Kidney (tissue), 14 donors: ENCODE measurements around the gene L3HYPDH. TPM values are rescaled to one million over a fixed set of nuclear protein-coding genes. Genes with fewer than 3 reads are reported as not detected.

Experiments used
- DNase-seq, 5 donors: peaks; one replicate each; pipeline ENCODE4 v3.0.0-alpha.2; 2013 to 2020
- FAIRE-seq: peaks from 2 replicates; lab custom pipeline; 2012; peaks lifted over from hg19 to GRCh38; lab: Jason Lieb, UNC
- H3K27ac ChIP-seq, 2 donors: one replicate each; pipeline ENCODE4 v1.7.0; 2013; ENCODE audit warnings: low read depth in 2 of 2, low read length in 2 of 2, inconsistent platforms in 1 of 2
- H3K27me3 ChIP-seq: one replicate; pipeline ENCODE4 v1.7.1; 2013; ENCODE audit warnings: low read length, inconsistent platforms; ENCODE audit not compliant: control insufficient read depth, insufficient read depth
- H3K36me3 ChIP-seq, 3 donors: one replicate each; pipeline versions ENCODE4 v1.7.0 to v1.7.1; 2013; ENCODE audit warnings: low read length in 3 of 3, control low read depth in 1 of 3, inconsistent platforms in 1 of 3; ENCODE audit not compliant: insufficient read depth in 3 of 3, control insufficient read depth in 2 of 3
- H3K4me1 ChIP-seq, 3 donors: one replicate each; pipeline versions ENCODE4 v1.7.0 to v1.7.1; 2013; ENCODE audit warnings: low read length in 3 of 3, inconsistent platforms in 1 of 3, low read depth in 1 of 3; ENCODE audit not compliant: control insufficient read depth in 2 of 3, insufficient read depth in 2 of 3
- H3K4me3 ChIP-seq, 3 donors: one replicate each; pipeline versions ENCODE4 v1.7.0 to v1.8.1; 2013; ENCODE audit warnings: low read length in 3 of 3, control low read depth in 1 of 3, inconsistent platforms in 1 of 3
- H3K9ac ChIP-seq, 3 donors: one replicate each; pipeline versions ENCODE4 v1.7.0 to v1.7.1; 2013; ENCODE audit warnings: low read length in 3 of 3, control low read depth in 1 of 3, inconsistent platforms in 1 of 3
- H3K9me3 ChIP-seq, 3 donors: one replicate each; pipeline versions ENCODE4 v1.7.0 to v1.7.1; 2013; ENCODE audit warnings: low read length in 3 of 3, control low read depth in 1 of 3, inconsistent platforms in 1 of 3; ENCODE audit not compliant: control insufficient read depth in 2 of 3, insufficient read depth in 1 of 3
- CTCF ChIP-seq: IDR thresholded peaks from 3 replicates; pipeline ENCODE4 v1.5.1; 2012; ENCODE audit warnings: mild to moderate bottlenecking, moderate library complexity, borderline replicate concordance; ENCODE audit not compliant: insufficient read depth; ENCODE audit errors: extremely low read depth
- intact Hi-C: fragments of 100-400 bp; cut with DNase I; formaldehyde crosslinking; loops from one replicate; pipeline ENCODE4 v1.11.1; 2022
- polyA plus RNA-seq: library from polyadenylated mRNA; stranded (reverse); fragments of 350-450 nt; fragmentation: Illumina TruSeq; extraction: RNeasy Lipid Tissue Mini Kit (QIAGEN cat#74804); gene quantifications from one replicate; pipeline ENCODE4 v1.2.3, GENCODE V29; 2014; ENCODE audit warnings: low read depth, low replicate concordance; ENCODE audit not compliant: insufficient read depth
- total RNA-seq: library from RNA; stranded (reverse); fragmentation: NEBNext Ultra II Directional; extraction: Animal tissue kit (Norgen Biotek cat#: 25700); gene quantifications from one replicate; pipeline ENCODE4 v1.2.1, GENCODE V29; 2021
- donor health status: control.
- donor health status: control.
- donor health status: control.
- donor health status: control.
- donor health status: control.
- donor health status: DM: yes; HTN: yes; CAD: no.
- donor health status: Normal renal cell carcinoma (clear cell type).

L3HYPDH gene
- total and polyA plus RNA-seq, 2 donors from 2014 or later = 25.6 to 31.3 TPM

DNA sequence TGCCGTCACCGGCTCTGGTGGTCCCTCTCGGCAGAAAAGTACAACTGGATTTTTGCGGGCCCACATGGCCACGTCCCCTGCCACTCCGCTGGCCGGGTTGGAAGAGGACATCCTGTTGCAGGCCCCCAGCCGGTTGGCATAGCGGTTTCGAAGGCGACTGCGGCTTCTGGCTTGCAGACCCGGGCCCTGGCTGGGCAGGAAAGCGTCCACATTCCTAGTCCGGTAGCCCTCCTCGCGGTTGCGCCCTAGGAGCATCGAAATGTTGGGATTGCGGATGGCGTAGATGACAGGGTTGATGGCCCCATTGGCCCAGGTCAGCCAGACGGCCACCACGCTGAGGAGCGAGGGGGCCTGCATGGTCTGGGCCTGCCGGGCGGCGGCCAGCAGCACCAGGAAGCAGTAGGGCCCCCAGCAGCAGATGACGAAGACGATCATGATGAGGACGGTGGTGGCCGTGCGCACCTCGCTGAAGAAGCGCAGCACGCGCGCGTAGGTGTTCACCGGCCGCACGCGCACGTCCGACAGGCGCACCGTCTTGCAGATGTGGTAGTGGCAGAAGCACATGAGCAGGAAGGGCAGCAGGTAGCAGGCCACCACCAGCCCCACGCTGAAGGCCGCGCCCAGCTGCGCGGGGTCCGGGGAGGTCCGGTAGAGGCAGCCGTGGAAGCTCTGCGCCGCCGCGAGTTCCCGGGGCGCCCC lies 20.3 kb downstream of the L3HYPDH start:
- intact Hi-C loops = no loop called here
- Histone ChIP-seq H3K36me3 (peaks cover 0 to 3% (median 0%) of the 10 kb centered on the region in 3 donors), H3K4me3 (peak overlapping the region; percentile 23 to 80 (median 61)), H3K27me3 (no peaks in the 10 kb centered on the region), H3K27ac (no peak overlapping the region), H3K9ac (no peak overlapping the region), H3K4me1 (peaks cover 0 to 7% (median 0%) of the 10 kb centered on the region in 3 donors), H3K9me3 (no peaks in the 10 kb centered on the region)
- FAIRE-seq = no peak
- no peak for TF ChIP-seq CTCF
- peak in 3 of 5 donors; percentile 43 to 78 (median 57) for DNase-seq

GRCh38 chr14:59461891-59462290 lies 22.3 kb downstream of the L3HYPDH start:
- no peak for FAIRE-seq
- Histone ChIP-seq H3K9me3 (no peaks in the 10 kb centered on the region), H3K36me3 (peaks cover 0 to 5% (median 2%) of the 10 kb centered on the region in 3 donors), H3K27ac (no peak overlapping the region), H3K4me3 (no peak overlapping the region), H3K9ac (no peak overlapping the region), H3K4me1 (peaks cover 0 to 7% (median 0%) of the 10 kb centered on the region in 3 donors), H3K27me3 (no peaks in the 10 kb centered on the region)
- intact Hi-C loops = no loop called here
- DNase-seq = no peak
- no peak for TF ChIP-seq CTCF

DNA sequence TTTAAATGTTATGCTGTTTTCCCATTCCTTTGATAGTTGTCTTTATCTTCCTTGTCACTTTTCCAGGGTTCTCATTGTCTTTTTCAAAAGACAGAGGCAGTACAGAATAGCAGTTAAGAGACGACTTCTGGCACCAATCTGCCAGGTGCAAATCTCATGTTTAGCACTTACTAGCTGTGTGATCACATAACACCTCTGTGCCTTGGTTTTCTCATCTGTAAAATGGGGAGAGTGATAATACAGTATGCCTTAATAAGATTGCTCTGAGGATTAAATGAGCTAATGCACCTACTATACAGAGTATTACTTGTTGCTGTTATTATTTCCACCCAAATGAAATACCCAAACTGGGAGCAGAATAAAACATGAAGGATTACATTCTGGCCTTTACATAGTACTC lies 23.8 kb downstream of the L3HYPDH start:
- Histone ChIP-seq H3K27ac (no peak overlapping the region), H3K36me3 (peaks cover 0 to 9% (median 2%) of the 10 kb centered on the region in 3 donors), H3K4me3 (no peak overlapping the region), H3K27me3 (no peaks in the 10 kb centered on the region), H3K4me1 (peaks cover 0 to 7% (median 0%) of the 10 kb centered on the region in 3 donors), H3K9me3 (no peaks in the 10 kb centered on the region), H3K9ac (no peak overlapping the region)
- no peak for TF ChIP-seq CTCF
- DNase-seq (no peak), FAIRE-seq (no peak)
- intact Hi-C loops = no loop called here

GRCh38 chr14:59458486-59458885 lies 25.7 kb downstream of the L3HYPDH start:
- Histone ChIP-seq H3K27ac (no peak overlapping the region), H3K36me3 (peaks cover 0 to 13% (median 2%) of the 10 kb centered on the region in 3 donors), H3K9me3 (no peaks in the 10 kb centered on the region), H3K4me1 (no peaks in the 10 kb centered on the region), H3K9ac (no peak overlapping the region), H3K4me3 (no peak overlapping the region), H3K27me3 (no peaks in the 10 kb centered on the region)
- no peak for FAIRE-seq
- no peak for DNase-seq
- intact Hi-C loops = no loop called here
- no peak for TF ChIP-seq CTCF
